Measurements from ENCODE around the gene PLCL2.
"Not testable (repeated sequence)": the region's sequence is repeated elsewhere in the genome, so short reads cannot be mapped to it uniquely, and the experiment has no call there.

PLCL2 gene

DNA sequence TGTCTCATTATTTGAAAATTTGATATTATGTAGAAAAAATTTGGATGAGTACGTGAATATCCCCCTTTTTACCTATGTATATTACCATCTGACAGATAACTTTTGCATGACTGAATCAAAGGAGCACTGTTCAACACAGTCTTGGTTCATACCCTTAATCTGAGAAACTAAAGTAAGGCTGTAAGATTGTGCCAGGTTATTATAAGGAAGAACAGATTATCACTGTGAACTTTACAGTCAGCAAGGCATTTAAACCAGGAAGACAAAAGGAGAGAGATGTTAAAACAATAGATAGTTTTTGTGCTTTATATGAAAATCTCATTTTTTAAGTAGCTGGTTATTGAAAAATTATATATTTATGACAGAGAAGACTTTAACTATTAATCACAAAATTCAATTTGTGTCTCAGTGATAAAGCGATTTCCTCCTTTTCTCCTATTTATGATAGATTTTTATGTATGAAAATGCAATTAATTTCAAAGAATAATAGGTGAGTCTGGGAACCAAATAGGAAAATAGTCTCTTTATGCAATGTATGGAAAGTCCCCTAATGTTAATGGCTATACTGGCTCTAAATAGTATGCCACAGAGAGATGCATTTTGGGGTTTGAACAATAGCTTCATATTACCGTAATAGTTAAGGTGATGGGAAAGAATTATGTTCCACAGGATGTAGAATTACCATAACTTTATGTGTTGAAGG, 33.4 kb downstream of the PLCL2 start:
- DNase-seq (ENCODE audit: low spot score) = no peak

DNA sequence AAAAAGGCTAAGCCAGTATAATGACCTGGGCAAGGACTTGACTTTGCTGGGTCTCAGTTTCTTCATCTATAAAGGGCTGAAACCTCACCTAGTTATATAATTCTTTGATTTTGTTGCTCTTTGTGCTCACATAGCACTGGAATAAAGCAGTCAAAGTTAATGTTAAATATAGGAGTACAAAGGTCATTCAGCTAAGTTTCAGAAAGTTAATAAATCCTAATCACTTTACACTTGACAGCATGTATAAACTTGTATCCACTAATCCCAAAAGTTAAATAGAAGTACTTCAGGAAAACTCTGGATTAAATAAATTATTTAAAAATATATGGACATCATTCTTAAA, 33.9 kb downstream of the PLCL2 start:
- DNase-seq (ENCODE audit: low spot score) = no peak

DNA sequence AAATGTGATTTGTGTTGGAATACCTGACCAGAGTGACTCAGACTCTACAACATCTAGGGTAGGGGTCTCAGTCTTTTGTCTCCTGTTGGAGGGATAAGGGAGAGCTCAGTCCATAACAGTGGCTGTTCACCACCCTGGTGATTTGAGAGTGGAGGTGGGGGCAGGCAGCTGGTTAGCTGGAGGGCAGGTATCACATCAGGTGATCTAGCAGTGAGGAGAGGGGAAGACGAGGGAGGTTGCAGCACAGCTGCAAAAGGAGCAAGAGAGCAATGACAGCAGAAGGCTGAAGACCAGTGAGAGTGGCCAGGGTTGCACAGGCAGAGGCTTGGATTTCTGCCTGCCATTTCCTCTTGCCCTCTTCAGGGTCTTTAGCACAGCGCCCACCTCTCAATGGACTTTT, 38.4 kb downstream of the PLCL2 start:
- DNase-seq (ENCODE audit: low spot score) = no peak

DNA sequence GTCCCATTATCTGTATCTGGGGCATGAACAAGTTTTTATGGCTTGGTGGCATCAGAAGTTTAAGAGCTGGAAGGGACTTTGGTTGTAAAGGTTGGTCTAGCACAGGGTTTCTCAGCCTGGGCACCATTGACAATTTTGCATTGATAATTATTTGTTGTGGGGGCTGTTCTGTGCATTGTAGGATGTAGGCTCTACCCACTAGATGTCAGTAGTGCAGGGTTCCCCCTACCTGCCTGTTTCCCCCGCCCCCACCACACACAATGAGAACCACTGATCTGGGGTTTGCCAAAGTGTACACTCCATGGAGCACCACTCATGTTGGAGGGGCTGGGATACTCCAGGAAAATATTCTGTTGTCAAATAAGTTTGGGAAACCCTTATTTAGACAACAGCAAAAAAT, 42.7 kb downstream of the PLCL2 start:
- DNase-seq (ENCODE audit: low spot score) = no peak

DNA sequence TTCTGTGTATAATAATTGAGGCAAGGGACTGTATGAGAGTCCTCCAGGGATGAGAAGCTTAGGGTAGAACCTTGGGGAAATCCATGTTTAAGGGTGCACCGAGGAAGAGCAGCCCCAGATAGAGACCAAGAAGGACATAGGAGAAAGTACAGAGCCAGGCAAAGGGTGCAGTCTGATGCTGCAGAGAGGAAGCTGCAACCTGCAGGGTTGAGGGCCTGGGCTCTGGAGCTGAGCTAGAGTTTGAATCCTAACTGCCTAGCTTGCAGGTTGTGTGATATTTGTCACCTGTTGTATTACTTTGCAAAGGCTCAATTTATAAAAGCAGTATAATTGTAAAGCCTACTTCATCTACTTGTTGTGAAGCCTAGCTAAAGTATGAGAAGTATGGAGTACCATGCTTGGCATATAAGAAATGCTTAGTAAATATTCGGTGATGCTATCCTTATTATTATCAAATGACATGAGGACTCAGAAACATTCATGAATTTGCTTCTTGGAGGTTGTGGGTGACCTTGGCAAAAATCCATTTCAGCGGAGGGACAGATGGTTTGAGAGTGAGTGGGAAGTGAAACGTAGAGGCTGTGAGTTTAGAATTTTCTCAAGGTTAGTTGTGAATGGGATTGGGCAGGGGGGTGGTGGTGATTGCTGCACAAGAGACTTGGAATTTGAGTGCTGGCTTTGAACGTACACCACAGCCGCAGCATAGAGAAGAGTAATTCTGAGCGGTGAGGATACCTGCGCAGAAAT, 43.8 kb downstream of the PLCL2 start:
- DNase-seq (ENCODE audit: low spot score) = no peak

DNA sequence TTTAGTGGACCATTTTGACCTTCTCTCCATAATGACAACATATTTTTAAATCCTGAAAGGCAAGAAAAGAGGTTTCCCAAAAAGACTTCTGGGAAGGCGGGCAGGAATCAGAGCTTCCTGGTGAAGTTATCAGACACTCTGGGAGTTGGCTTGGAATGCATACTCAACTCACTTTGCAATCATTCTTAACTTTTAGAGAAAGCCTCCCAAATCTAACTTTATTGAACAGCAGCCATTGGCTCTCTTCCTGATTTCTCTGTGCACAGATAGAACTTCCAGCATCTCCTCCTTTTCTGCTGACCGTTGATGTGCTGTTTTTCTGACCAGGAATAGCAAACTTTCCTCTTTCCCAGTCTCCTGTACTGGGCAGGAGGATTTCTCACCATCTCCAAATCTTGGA, 44.6 kb downstream of the PLCL2 start:
- DNase-seq (ENCODE audit: low spot score) = no peak

DNA sequence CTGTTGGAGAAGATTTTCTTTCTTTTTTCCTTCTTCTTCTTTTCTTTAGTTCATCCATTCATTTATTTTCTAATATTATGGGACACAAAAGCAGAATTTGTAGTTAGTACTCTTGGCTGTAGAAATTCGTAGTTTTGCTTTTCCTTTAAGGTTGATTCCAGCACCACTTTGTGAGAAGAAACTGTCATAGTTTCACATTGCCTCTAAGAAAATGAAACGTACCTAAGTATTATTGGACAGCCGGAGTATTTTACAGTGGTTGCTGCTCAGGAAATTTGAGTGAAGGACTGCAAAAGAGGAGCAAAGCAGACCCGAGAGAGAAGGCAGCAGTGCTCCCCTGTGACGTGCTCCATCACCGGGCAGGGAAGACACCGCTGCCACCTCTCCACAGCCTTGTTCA, 48.1 kb downstream of the PLCL2 start:
- no peak for DNase-seq (ENCODE audit: low spot score)

DNA sequence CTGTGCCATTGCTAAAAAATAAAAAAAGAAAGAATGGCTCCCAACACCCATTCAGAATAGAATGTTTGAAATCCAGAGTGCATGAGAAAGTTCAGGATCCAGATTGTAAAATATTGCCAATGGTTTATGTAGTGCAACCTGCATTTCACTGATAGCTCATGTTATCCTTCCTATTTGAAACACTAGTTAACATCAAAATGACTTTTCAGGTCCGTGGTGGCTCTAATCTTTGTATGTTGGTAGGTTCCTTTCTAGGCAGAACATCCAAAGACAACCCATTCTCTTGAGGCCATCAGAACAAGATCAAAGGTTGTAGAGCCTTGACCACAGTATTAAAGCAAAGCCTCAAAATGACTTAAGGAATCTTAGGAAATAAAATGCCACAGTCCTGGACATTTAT, 51.0 kb downstream of the PLCL2 start:
- DNase-seq (ENCODE audit: low spot score) = no peak

DNA sequence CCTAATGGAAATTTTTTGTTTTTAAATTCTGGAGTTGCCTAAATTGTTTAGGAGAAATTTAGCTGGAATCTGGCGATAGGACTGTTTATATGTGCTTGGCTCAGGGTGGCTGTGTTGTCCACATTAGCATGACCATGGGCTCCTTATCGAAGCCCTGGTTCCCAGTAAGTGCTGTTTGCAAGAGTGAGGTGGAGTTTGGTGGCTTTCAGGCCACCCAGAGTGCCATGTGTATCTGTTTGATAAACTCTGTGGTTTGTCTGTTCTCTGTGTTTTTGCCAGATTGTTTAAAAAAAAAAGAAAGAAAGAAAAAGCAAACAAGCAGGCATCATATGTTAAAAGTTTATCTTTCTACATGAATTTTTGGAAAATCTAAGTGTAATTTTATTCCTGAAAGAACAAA, 51.5 kb downstream of the PLCL2 start:
- DNase-seq (ENCODE audit: low spot score) = no peak

DNA sequence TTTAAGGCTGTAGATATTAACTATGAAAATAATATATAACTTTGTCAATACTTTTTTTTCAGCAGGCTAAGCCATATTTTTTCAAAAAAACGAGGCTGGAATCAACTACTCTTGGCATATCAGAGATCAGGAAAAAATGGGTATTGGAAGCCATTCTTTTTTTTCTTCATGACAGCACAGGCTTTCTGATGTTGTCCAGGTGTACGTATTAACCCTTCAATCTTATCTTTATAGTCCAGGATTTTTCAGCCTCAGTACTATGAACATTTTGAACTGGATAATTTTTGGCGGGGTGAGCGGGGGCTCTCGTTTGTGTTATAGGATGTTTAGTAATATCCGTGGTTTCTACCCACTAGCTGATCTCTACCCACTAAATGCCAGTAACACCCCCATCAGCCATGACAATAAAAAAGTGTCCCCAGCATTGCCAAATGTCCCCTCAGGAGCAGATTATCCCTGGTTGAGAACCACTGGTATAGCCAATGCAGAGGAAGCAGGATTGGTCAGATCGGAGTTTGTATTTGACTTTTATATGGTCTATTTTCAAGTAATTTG, 52.0 kb downstream of the PLCL2 start:
- DNase-seq (ENCODE audit: low spot score) = no peak

DNA sequence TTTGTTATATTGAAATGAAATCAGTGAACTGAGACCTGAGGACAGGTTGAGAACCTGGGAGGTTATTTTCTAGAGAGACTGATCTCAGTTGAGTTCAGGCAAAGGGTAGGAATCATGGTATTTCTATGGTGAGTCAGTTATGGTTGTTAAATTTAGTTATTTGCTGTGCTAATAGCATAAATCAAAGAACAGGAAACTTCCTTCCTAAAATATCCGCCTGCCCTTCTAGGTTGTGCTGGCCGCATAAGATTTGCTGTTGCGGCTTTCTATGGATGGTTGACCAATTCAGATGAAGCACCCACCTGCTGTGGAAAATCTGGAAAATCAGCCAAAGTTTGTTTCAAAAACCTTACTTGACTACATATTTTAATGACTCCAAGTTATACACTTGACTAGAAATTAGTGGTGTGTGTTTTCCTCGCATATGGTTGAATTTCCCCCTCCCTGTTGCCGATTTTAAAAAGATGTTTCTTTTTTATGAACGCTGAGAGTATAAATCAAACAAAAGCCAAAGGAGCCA, 52.6 kb downstream of the PLCL2 start:
- no peak for DNase-seq (ENCODE audit: low spot score)

DNA sequence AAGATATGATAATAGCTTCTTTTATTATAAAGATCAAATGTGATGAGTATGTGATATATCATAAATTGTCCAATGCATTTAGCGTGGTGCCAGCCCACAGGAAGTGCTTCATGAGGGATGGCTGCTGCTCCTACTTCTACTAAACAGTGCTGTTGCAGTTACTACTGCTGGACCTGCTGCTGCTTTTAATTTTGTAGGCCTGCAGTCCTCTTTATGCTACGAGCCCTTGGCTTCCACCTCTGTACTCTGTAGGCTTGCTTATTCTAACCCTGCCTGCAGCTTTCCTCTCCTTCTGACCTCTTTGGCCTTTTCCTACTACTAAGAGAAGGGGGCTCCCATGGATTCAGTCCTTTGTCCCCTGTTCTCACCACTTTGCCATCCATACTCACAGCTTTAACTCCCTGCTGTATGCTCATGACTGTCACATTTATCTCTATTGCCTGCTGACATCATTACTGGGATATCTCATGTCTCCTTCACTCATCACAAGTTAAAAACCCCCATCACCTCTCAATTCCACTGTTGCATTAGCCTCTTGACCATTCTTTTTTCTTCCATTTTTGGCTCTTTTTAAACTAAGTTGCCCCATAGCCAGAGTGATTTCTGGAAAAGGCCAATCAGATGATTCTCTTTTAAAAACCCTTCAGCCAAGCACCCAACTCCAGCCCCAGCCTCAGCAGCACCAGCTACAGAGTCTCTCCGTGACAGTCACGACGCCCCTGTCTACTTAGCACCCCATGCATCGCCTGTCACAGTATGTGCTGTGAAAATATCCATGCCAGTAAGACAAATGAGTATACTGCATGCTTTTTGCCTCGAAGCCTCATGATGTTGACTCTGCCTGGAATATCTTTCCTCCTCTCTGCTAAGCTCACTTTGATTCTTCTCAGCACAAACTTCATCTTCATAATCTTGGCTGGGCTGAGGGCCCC, 56.3 kb downstream of the PLCL2 start:
- DNase-seq (ENCODE audit: low spot score) = no peak

DNA sequence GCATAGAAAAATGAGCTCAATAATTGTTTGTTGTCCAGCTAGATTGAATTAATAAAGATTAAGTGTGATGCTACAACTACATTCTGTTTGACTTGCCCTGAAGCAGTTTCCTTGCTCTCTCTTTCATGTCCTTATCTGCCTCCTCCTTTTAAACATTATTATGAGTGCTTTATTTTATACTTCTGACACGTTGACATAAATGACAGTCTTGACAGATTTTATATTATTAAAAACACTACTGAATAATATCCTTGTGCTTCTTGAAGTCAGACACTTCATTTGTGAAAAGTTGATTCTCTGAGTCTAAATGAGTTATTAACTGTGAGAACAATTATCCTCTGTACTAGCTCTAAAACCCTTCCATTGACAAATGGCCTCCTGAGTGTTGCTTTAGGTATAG, 58.2 kb downstream of the PLCL2 start:
- no peak for DNase-seq (ENCODE audit: low spot score)

DNA sequence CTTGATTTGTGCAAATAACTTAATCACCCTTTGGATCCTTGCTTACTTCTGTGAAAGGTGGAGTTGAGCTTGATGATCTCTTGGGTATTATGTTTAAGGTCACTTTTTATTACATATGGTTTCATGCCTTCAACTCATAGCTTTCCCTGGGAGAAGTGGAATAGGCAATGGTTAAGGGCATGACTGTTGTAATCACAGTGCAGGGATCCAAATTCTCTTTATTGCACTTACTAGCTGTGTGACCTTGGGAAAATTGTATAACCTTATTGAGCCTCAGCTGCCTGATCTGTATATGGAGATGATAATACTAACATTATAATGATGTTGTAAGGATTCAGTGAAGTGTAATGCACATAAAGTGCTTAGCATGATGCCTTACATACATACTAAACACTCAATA, 59.1 kb downstream of the PLCL2 start:
- DNase-seq (ENCODE audit: low spot score) = no peak

DNA sequence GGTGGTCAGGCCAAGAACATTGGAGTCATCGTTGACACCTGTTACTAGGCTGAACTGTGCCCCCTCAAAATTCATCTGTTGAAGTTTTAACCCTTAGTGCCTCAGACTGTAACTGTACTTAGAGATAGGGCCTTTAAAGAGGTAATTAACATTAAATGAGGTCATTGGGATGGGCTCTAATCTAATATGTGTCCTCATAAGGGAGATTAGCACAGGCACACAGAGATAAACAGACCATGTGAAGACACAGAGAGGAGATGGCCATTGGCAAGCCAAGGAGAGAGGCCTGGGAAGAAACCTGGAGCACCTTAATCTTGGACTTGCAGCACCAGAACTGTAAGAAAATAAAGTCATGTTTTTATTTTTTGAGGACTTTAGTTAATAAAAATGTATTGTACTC, 59.6 kb downstream of the PLCL2 start:
- DNase-seq (ENCODE audit: low spot score) = no peak

DNA sequence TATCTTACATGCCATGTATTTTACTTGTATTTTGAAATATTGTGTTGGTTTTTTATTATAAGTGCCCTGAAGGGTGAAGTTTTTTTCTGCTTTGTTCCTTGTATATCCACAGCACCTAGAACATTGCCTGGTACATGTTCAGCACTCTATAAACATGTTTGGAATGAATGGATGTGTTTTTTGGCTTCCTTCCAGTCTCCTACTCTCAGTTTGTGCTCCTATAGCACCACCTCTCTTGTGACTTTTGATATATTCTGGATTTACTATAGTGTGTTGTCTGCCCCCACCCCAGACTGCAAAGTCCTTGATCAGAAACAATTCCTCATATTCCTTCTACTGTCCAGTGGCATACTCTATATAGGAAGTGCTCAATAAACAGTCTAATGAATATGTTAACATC, 60.6 kb downstream of the PLCL2 start:
- DNase-seq (ENCODE audit: low spot score) = no peak

DNA sequence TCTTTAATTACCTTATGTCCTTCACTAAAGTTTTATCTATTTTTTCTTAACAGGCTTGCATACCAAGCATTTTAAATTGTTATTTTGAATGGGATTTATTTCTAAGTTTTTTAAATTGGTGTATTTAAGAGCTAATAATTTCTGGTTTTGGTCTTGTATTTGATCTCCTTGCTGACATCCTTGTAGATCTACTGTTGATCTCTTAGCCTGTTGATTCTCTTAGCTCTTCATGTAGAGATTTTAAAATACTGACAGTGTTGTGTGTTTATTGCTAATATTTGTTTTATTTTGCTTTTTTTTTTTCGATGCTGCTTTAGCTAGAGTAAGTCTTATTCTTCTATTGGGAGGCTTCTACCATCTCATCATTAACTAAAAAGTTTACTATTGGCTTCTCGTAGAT, 65.5 kb downstream of the PLCL2 start:
- DNase-seq (ENCODE audit: low spot score) = no peak

DNA sequence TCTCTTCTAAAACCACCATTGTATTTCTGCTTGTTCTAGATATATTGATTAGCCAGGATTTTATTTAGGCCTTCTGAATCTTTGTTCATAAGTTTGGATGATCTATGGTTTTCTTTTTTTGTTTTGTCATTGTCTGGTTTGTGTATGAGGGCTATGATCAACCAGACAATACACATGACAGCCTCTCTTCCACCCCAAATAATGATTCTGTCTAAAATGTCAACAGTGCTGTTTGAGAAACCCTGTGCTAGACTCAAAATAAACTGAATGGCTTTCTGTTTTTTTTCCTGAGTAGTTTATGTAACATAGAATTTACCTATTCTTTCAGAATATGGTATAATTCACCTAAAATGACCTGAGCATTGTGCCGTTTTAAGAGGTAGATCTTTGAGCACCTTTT, 66.1 kb downstream of the PLCL2 start:
- no peak for DNase-seq (ENCODE audit: low spot score)

DNA sequence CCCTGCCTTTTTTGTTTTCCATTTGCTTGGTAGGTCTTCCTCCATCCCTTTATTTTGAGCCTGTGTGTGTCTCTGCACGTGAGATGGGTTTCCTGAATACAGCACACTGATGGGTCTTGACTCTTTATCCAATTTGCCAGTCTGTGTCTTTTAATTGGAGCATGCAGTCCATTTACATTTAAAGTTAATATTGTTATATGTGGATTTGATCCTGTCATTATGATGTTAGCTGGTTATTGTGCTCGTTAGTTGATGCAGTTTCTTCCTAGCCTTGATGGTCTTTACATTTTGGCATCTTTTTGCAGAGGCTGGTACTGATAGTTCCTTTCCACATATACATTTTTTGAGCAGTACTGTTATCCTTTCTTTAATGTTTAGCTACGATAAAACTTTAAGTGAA, 73.1 kb downstream of the PLCL2 start:
- not testable (repeated sequence) for DNase-seq (ENCODE audit: low spot score)

DNA sequence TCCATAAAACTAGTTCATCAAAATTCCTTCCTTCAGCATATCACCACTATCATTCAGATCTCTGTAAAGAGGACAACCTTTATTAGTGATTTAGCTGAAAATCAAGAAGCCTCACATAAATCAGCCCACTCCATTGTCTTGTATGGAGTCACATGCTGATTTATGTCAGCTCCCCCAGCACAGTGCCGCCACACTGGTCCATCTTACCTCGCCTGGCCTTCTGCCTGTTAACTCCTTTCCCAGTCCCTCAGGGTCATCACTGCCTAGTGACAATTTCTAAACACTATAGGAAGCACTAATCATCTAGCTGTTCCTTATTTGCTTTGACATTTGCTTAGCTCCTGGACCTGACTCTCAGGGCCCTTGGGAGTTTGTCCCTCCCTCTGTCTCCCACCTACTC, 75.4 kb downstream of the PLCL2 start:
- no peak for DNase-seq (ENCODE audit: low spot score)

DNA sequence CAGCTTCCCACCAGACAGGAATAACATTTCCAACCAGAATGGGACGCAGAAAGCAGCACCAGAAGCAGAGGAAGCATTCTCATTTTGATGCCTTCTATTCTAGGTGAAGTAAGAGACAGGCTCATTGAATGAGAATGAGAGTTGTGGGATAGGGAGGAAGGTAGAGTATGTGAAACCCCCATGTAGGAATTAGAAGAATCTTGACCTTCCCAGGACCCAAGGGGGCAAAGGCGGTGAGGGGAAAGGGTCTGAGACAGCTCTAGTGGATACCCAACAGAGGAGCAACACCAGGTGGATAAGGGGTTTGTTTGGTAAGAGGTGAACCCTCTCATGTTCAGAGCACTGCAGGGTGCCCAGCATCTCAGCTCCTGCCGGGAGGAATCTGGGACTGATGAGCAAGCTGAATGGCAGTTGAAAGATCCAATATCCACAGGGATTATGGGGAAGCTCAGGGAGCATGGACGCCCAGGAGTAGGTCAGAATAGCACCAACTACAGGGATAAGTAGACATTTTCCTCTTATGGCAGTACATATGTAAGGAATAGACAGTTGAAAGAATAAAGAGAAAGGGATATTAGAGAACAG, 77.0 kb downstream of the PLCL2 start:
- DNase-seq (ENCODE audit: low spot score) = no peak

DNA sequence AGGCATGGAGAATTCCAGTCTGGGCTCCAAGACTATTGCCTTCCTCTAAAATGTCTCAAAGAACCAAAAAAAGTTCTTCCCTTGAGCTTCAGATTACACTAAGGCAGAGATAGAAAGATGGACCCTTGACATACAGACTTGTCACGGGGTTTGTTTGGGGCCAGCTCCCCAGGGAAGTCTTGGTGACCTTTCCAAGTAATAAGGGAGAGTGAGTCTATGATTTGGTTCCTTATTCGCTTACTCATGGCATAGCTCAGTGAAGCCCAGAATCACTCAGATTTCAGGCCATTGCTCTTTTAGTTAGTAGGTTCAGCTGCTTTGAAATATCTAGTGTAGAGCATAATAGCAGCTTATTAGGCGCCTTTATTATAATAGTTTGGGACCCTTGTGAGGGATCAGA, 90.3 kb downstream of the PLCL2 start:
- DNase-seq (ENCODE audit: low spot score) = no peak

Data from activated CD4-positive, alpha-beta T cell treated with anti-CD3 and anti-CD28 coated beads, Interleukin-2, Interleukin-4, amounts not matched to agents 100 ng/mL and 50 ng/mL, durations not matched to agents 16 hours and 8 hours (primary cell).